ENCODE measurements around the gene GTF2E1.
A peak's percentile ranks its signal among the peaks of the same experiment; 100 is the strongest.
"Not testable (repeated sequence)": the region's sequence is repeated elsewhere in the genome, so short reads cannot be mapped to it uniquely, and the experiment has no call there.

Gene GTF2E1

GRCh38 chr3:120742198-120742848, at the start of gene GTF2E1, which contains the start of gene RABL3:
Gene GTF2E1 (plus strand): TSS chr3:120742744. CDS start chr3:120750553, 7,809 bp downstream.
Gene RABL3 (minus strand): TSS chr3:120742516. CDS start chr3:120742507, 9 bp downstream.
- Mint-ChIP-seq H3K4me3 (peak within 1 kb of the TSS; percentile 93), H3K27me3 (no peaks in the 10 kb centered on the region), H3K36me3 (ENCODE audit: low read depth) (peaks cover 36% of the 10 kb centered on the region), H3K27ac (peak within 1 kb of the TSS; percentile 97), H3K4me1 (ENCODE audit: low read depth) (peaks cover 34% of the 10 kb centered on the region), H3K9me3 (peaks cover 11% of the 10 kb centered on the region)
- intact Hi-C loops (cut with micrococcal nuclease): loop anchor here (1.0 to 5.0 kb wide), 3 partner anchors 40 to 146 kb away; partner anchors contain the start of gene NDUFB4

DNA sequence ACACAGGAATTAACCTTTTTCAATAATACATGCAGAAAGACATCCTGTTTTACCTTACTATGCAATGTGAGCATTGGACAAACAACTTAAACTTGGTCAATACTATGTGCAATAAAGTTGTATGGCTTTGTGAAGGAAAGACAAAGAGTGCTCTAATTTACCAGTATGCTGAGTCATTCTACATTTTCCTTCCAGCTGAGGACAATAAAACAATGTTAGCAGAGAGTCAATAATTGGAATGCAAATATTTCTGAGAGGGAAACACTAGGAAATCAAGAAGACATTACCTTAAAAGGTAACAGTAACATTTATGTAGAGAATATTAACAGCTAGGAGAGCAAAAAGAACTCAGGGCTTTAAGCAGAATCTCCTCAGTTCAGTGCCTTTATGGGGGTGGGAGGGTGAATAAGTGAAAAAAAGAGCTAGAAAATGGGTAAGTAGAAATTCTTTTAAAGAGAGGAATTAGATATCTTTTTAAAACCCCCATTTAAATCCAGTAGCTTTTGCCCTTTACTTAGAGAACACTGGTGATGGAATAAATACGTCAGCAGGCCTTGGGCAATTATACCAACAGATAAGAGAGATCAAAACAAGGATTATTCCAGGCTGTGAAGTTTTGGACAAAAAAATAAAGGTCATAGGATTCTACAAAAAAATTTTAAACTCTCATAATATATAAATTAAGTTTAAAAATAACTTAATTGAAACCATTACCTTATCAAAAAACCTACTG, 48.9 kb upstream of the GTF2E1 start:
- no peaks in the 10 kb centered on the region for H3K36me3 Mint-ChIP-seq (ENCODE audit: low read depth)
- H3K9me3 Mint-ChIP-seq: no peaks in the 10 kb centered on the region
- no peak overlapping the region for H3K27ac Mint-ChIP-seq
- intact Hi-C loops (cut with micrococcal nuclease): no loop called here
- peaks cover 2% of the 10 kb centered on the region for H3K4me1 Mint-ChIP-seq (ENCODE audit: low read depth)
- H3K27me3 Mint-ChIP-seq: no peaks in the 10 kb centered on the region
- H3K4me3 Mint-ChIP-seq: no peak overlapping the region

GRCh38 chr3:120699333-120699732, 43.2 kb upstream of the GTF2E1 start:
- no peaks in the 10 kb centered on the region for H3K4me1 Mint-ChIP-seq (ENCODE audit: low read depth)
- H3K9me3 Mint-ChIP-seq: peaks cover 12% of the 10 kb centered on the region
- peaks cover 24% of the 10 kb centered on the region for H3K36me3 Mint-ChIP-seq (ENCODE audit: low read depth)
- intact Hi-C loops (cut with micrococcal nuclease): no loop called here
- H3K27ac Mint-ChIP-seq: no peak overlapping the region
- H3K27me3 Mint-ChIP-seq: no peaks in the 10 kb centered on the region
- H3K4me3 Mint-ChIP-seq: no peak overlapping the region

DNA sequence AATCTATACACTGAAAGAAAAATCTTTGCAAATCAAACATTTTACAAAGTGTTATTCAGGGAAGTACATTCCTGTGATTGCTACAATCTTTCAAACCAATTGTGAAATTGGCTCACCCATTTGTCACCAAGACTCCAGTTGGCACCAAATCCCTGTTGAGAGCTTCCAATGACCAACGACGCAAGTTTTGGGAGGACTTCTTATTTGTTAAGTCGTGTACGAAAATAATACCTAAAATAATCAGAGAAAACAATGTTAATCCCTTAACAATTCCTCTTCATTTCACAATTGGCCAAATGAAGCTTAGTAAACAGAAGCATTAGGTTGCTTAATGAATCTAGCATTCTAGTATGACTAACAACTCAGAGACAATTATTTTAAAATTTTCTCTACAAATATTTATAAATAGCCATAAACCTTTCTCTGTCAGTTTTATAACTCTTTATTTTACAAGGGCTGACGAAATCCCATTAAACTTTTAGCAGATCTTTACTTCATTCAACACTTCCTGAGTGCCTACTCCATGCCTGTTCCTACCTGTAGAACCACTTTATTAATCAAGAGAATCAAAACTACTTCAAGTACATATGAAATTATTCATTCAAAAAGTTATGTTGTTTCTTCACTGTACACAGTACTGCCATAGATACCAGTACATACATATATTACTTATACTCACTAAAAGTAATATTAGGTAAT, 36.5 kb upstream of the GTF2E1 start:
- Mint-ChIP-seq H3K27ac (no peak overlapping the region), H3K36me3 (ENCODE audit: low read depth) (peaks cover 38% of the 10 kb centered on the region), H3K9me3 (peaks cover 12% of the 10 kb centered on the region), H3K4me3 (no peak overlapping the region), H3K27me3 (no peaks in the 10 kb centered on the region), H3K4me1 (ENCODE audit: low read depth) (no peaks in the 10 kb centered on the region)
- intact Hi-C loops (cut with micrococcal nuclease): loop anchor here (1.0 kb wide), 1 partner anchor 22 kb away; no protein-coding TSS in a partner anchor

- intact Hi-C loops (cut with micrococcal nuclease): loop anchor here (1.0 kb wide), 1 partner anchor 21 kb away; no protein-coding TSS in a partner anchor
- peaks cover 38% of the 10 kb centered on the region for H3K36me3 Mint-ChIP-seq (ENCODE audit: low read depth)
- no peak overlapping the region for H3K4me3 Mint-ChIP-seq
- no peaks in the 10 kb centered on the region for H3K27me3 Mint-ChIP-seq
- no peaks in the 10 kb centered on the region for H3K4me1 Mint-ChIP-seq (ENCODE audit: low read depth)
- H3K9me3 Mint-ChIP-seq: peaks cover 12% of the 10 kb centered on the region
- H3K27ac Mint-ChIP-seq: no peak overlapping the region
These were observed 35.6 kb upstream of the GTF2E1 start for GRCh38 chr3:120706950-120707349.

DNA sequence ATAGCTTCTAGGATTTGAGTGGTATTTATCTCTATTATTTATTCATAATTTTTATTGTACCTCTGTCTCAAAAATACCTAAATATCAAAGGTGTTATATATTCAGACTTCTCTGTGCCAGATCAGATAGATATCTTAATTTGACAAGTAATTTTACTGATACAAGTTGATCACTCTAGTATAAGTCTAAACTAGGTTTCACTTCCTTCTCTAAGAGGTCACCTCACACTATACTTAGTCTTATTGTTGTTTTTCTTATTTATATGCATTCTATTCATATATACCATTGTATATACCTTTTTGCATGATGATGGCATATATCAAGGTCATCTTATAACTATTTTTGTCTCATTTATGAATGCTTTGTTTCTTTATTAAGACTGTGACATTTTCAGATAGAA, 34.1 kb upstream of the GTF2E1 start:
- Mint-ChIP-seq H3K27ac (no peak overlapping the region), H3K4me3 (no peak overlapping the region), H3K4me1 (ENCODE audit: low read depth) (no peaks in the 10 kb centered on the region), H3K9me3 (peaks cover 7% of the 10 kb centered on the region), H3K27me3 (no peaks in the 10 kb centered on the region), H3K36me3 (ENCODE audit: low read depth) (peaks cover 23% of the 10 kb centered on the region)
- intact Hi-C loops (cut with micrococcal nuclease): no loop called here

- peaks cover 6% of the 10 kb centered on the region for H3K36me3 Mint-ChIP-seq (ENCODE audit: low read depth)
- H3K9me3 Mint-ChIP-seq: no peaks in the 10 kb centered on the region
- intact Hi-C loops (cut with micrococcal nuclease): no loop called here
- no peak overlapping the region for H3K27ac Mint-ChIP-seq
- H3K4me3 Mint-ChIP-seq: no peak overlapping the region
- H3K4me1 Mint-ChIP-seq (ENCODE audit: low read depth): no peaks in the 10 kb centered on the region
- H3K27me3 Mint-ChIP-seq: no peaks in the 10 kb centered on the region
These were observed 32.2 kb upstream of the GTF2E1 start for GRCh38 chr3:120710369-120710768.

DNA sequence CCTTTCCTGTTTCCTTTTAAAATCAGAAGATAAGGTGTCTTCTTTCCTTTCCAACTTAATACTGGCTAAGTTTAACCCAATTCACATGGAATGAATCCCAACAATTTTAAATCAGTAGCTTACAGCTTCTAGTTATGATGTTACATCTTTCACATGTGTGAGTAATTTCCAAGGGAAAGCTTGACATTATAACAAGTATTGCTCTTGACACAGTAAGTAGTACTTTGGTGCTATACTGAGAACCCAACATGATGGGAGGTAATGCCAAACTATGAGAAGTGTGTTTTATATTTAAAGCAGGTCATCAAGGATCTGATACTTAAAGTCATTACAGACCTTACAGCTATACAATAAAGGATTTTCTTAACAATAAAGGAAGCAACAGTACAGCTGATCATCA, 29.3 kb upstream of the GTF2E1 start:
- no peaks in the 10 kb centered on the region for H3K36me3 Mint-ChIP-seq (ENCODE audit: low read depth)
- H3K9me3 Mint-ChIP-seq: no peaks in the 10 kb centered on the region
- H3K27me3 Mint-ChIP-seq: no peaks in the 10 kb centered on the region
- no peak overlapping the region for H3K4me3 Mint-ChIP-seq
- intact Hi-C loops (cut with micrococcal nuclease): no loop called here
- H3K27ac Mint-ChIP-seq: no peak overlapping the region
- H3K4me1 Mint-ChIP-seq (ENCODE audit: low read depth): no peaks in the 10 kb centered on the region

DNA sequence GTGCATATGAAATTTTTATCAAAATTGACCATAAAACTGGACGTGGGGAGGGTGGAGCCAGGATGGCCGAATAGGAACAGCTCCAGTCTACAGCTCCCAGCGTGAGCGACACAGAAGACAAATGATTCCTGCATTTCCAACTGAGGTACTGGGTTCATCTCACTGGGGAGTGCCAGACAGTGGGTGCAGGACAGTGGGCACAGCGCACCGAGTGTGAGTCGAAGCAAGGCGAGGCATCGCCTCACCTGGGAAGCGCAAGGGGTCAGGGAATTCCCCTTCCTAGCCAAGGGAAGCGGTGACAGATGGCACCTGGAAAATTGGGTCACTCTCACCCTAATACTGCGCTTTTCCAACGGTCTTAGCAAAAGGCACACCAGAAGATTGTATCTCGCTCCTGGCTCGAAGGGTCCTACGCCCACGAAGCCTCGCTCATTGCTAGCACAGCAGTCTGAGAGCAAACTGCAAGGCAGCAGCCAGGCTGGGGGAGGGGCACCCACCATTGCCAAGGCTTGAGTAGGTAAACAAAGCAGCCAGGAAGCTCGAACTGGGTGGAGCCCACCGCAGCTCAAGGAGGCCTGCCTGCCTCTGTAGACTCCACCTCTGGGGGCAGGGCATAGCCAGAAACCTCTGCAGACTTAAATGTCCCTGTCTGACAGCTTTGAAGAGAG, 23.2 kb upstream of the GTF2E1 start:
- H3K27me3 Mint-ChIP-seq; intact Hi-C loops (cut with micrococcal nuclease); H3K9me3 Mint-ChIP-seq; H3K4me3 Mint-ChIP-seq; H3K36me3 Mint-ChIP-seq (ENCODE audit: low read depth); H3K27ac Mint-ChIP-seq: not testable (repeated sequence)
- H3K4me1 Mint-ChIP-seq (ENCODE audit: low read depth): peaks cover 17% of the 10 kb centered on the region

DNA sequence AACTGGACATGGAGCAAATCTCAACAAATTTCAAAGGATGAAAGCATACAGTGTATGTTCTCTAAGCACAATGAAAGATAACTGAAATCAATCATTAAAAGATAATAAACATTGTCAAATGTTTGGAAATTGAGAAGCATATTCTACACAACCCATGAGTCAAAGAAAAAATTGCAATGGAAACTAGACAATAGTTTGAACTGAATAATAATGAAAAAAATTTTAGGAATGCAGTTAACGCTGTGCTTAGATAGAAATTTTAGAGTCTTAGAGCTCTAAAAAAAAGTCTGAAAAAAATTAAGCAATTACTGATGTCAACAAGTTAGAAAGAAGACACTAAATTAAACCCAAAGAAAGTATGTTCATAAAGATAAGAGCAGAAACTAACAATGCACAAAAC, 15.8 kb upstream of the GTF2E1 start:
- H3K4me3 Mint-ChIP-seq: no peak overlapping the region
- H3K27ac Mint-ChIP-seq: no peak overlapping the region
- no peaks in the 10 kb centered on the region for H3K9me3 Mint-ChIP-seq
- intact Hi-C loops (cut with micrococcal nuclease): no loop called here
- H3K36me3 Mint-ChIP-seq (ENCODE audit: low read depth): peaks cover 30% of the 10 kb centered on the region
- peaks cover 5% of the 10 kb centered on the region for H3K4me1 Mint-ChIP-seq (ENCODE audit: low read depth)
- no peaks in the 10 kb centered on the region for H3K27me3 Mint-ChIP-seq

- Mint-ChIP-seq H3K4me3 (no peak overlapping the region), H3K36me3 (ENCODE audit: low read depth) (peaks cover 15% of the 10 kb centered on the region), H3K27me3 (no peaks in the 10 kb centered on the region), H3K27ac (no peak overlapping the region), H3K9me3 (peaks cover 22% of the 10 kb centered on the region), H3K4me1 (ENCODE audit: low read depth) (peaks cover 5% of the 10 kb centered on the region)
- intact Hi-C loops (cut with micrococcal nuclease): no loop called here
These were observed 11.7 kb upstream of the GTF2E1 start for GRCh38 chr3:120730576-120731542.

- H3K27me3 Mint-ChIP-seq; intact Hi-C loops (cut with micrococcal nuclease); H3K27ac Mint-ChIP-seq; H3K4me1 Mint-ChIP-seq (ENCODE audit: low read depth); H3K4me3 Mint-ChIP-seq: not testable (repeated sequence)
- H3K9me3 Mint-ChIP-seq: peaks cover 48% of the 10 kb centered on the region
- H3K36me3 Mint-ChIP-seq (ENCODE audit: low read depth): peaks cover 28% of the 10 kb centered on the region
These were observed 4.5 kb upstream of the GTF2E1 start for GRCh38 chr3:120738006-120738405.

DNA sequence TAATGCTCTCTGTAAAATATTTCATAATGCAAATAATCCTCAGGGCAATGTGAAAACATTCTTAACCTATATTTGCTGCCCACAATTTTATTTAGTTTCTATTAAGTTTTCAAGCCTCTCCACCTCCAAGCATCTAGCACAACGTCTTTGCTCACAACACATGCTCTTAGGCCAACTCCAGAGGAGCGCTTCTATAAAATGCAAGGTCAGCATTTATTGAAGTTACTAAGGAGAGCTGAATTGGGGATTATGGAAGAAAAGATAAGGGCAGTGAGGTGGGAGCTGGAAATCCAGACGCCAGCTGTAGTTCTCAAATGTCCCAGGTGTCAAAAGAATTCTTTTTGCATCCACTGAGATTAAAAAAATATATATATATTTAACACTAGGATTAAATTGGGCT, 1.2 kb upstream of the GTF2E1 start:
- Mint-ChIP-seq H3K27me3 (no peaks in the 10 kb centered on the region), H3K9me3 (peaks cover 21% of the 10 kb centered on the region), H3K27ac (peak overlapping the region; percentile 97), H3K4me3 (peak overlapping the region; percentile 93), H3K36me3 (ENCODE audit: low read depth) (peaks cover 42% of the 10 kb centered on the region), H3K4me1 (ENCODE audit: low read depth) (peaks cover 30% of the 10 kb centered on the region)
- intact Hi-C loops (cut with micrococcal nuclease): loop anchor here (5.0 kb wide), 1 partner anchor 41 kb away; no protein-coding TSS in a partner anchor

Data from dendritic cell treated with granulocyte-macrophage colony-stimulating factor and Interleukin-4, amounts not matched to agents 40 ng/mL and 50 ng/mL, for 4 days (primary cell).